Kidney (tissue), 14 donors: ENCODE data around the gene CEP43. TPM values are rescaled to one million over a fixed set of nuclear protein-coding genes. Genes with fewer than 3 reads are reported as not detected.

ENCODE experiments used
- DNase-seq, 5 donors: peaks; one replicate each; pipeline ENCODE4 v3.0.0-alpha.2; 2013 to 2020
- FAIRE-seq: peaks from 2 replicates; lab custom pipeline; 2012; peaks lifted over from hg19 to GRCh38; lab: Jason Lieb, UNC
- H3K27ac ChIP-seq, 2 donors: one replicate each; pipeline ENCODE4 v1.7.0; 2013; ENCODE audit warnings: low read depth in 2 of 2, low read length in 2 of 2, inconsistent platforms in 1 of 2
- H3K27me3 ChIP-seq: one replicate; pipeline ENCODE4 v1.7.1; 2013; ENCODE audit warnings: low read length, inconsistent platforms; ENCODE audit not compliant: control insufficient read depth, insufficient read depth
- H3K36me3 ChIP-seq, 3 donors: one replicate each; pipeline versions ENCODE4 v1.7.0 to v1.7.1; 2013; ENCODE audit warnings: low read length in 3 of 3, control low read depth in 1 of 3, inconsistent platforms in 1 of 3; ENCODE audit not compliant: insufficient read depth in 3 of 3, control insufficient read depth in 2 of 3
- H3K4me1 ChIP-seq, 3 donors: one replicate each; pipeline versions ENCODE4 v1.7.0 to v1.7.1; 2013; ENCODE audit warnings: low read length in 3 of 3, inconsistent platforms in 1 of 3, low read depth in 1 of 3; ENCODE audit not compliant: control insufficient read depth in 2 of 3, insufficient read depth in 2 of 3
- H3K4me3 ChIP-seq, 3 donors: one replicate each; pipeline versions ENCODE4 v1.7.0 to v1.8.1; 2013; ENCODE audit warnings: low read length in 3 of 3, control low read depth in 1 of 3, inconsistent platforms in 1 of 3
- H3K9ac ChIP-seq, 3 donors: one replicate each; pipeline versions ENCODE4 v1.7.0 to v1.7.1; 2013; ENCODE audit warnings: low read length in 3 of 3, control low read depth in 1 of 3, inconsistent platforms in 1 of 3
- H3K9me3 ChIP-seq, 3 donors: one replicate each; pipeline versions ENCODE4 v1.7.0 to v1.7.1; 2013; ENCODE audit warnings: low read length in 3 of 3, control low read depth in 1 of 3, inconsistent platforms in 1 of 3; ENCODE audit not compliant: control insufficient read depth in 2 of 3, insufficient read depth in 1 of 3
- CTCF ChIP-seq: IDR thresholded peaks from 3 replicates; pipeline ENCODE4 v1.5.1; 2012; ENCODE audit warnings: mild to moderate bottlenecking, moderate library complexity, borderline replicate concordance; ENCODE audit not compliant: insufficient read depth; ENCODE audit errors: extremely low read depth
- intact Hi-C: fragments of 100-400 bp; cut with DNase I; formaldehyde crosslinking; loops from one replicate; pipeline ENCODE4 v1.11.1; 2022
- polyA plus RNA-seq: library from polyadenylated mRNA; stranded (reverse); fragments of 350-450 nt; fragmentation: Illumina TruSeq; extraction: RNeasy Lipid Tissue Mini Kit (QIAGEN cat#74804); gene quantifications from one replicate; pipeline ENCODE4 v1.2.3, GENCODE V29; 2014; ENCODE audit warnings: low read depth, low replicate concordance; ENCODE audit not compliant: insufficient read depth
- total RNA-seq: library from RNA; stranded (reverse); fragmentation: NEBNext Ultra II Directional; extraction: Animal tissue kit (Norgen Biotek cat#: 25700); gene quantifications from one replicate; pipeline ENCODE4 v1.2.1, GENCODE V29; 2021
- donor health status: control.
- donor health status: control.
- donor health status: control.
- donor health status: control.
- donor health status: control.
- donor health status: DM: yes; HTN: yes; CAD: no.
- donor health status: Normal renal cell carcinoma (clear cell type).

CEP43 gene
- total and polyA plus RNA-seq, 2 donors from 2014 or later, result 17.8 to 17.9 TPM

GRCh38 chr6:166972101-166972500, 27.1 kb upstream of the CEP43 start:
- FAIRE-seq, result no peak
- H3K27ac ChIP-seq, result no peak overlapping the region

GRCh38 chr6:166976636-166977035, 22.6 kb upstream of the CEP43 start:
- intact Hi-C loops, result no loop called here
- no peaks in the 10 kb centered on the region for H3K9me3 ChIP-seq
- TF ChIP-seq CTCF, result no peak
- FAIRE-seq (no peak), DNase-seq (no peak)
- H3K4me3 ChIP-seq, result no peak overlapping the region
- H3K4me1 ChIP-seq, result no peaks in the 10 kb centered on the region
- no peak overlapping the region for H3K27ac ChIP-seq
- H3K27me3 ChIP-seq, result no peaks in the 10 kb centered on the region
- no peaks in the 10 kb centered on the region for H3K36me3 ChIP-seq
- no peak overlapping the region for H3K9ac ChIP-seq

More at GRCh38 chr6:166972101-166972500, 27.1 kb upstream of the CEP43 start:
- Histone ChIP-seq H3K4me1 (no peaks in the 10 kb centered on the region), H3K36me3 (no peaks in the 10 kb centered on the region), H3K9me3 (no peaks in the 10 kb centered on the region), H3K27me3 (no peaks in the 10 kb centered on the region), H3K4me3 (no peak overlapping the region), H3K9ac (no peak overlapping the region)
- intact Hi-C loops, result no loop called here
- no peak for DNase-seq
- TF ChIP-seq CTCF, result no peak

DNA sequence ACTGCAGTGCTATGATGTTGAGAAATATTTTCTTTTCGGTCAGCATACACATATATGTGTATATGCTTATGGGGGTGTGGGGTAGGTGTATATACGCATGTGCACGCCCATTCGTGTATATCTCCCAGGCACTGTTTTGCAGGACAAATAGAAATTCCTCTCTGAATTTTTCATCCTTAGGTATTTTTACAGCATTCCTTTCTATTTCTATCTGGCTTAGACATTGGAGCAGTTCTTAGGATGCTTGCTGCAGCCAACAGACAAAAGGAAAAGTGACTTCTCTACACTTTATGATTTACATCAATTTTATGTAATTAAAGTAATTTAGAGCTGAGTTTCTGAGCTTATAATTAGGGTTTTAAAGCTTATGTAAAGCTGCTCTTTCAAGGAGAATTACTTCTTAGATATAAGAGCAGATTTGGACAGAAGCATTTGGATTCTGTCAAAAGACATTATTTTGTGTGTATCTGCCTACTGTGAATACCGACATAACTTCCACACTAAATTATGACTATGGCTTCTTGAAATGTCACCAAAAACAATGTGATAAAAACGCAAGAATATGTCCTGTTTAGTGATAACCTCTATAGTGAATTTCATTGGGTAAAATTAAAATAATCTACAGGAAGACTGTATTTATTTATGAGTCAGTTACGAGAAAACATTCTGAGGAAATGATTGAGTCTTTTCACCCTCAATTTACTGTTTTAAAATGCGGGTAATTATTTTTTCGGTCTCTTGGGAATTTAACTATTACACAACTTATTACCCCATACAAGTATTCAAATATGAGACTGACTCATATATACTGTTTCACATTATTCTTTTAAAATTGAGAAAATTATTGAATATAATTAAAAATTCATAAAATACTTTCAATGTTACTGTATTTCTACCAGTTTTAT, 21.3 kb upstream of the CEP43 start:
- H3K4me1 ChIP-seq, result no peaks in the 10 kb centered on the region
- H3K27me3 ChIP-seq, result no peaks in the 10 kb centered on the region
- H3K9me3 ChIP-seq, result no peaks in the 10 kb centered on the region
- H3K27ac ChIP-seq, result no peak overlapping the region
- TF ChIP-seq CTCF, result no peak
- no peaks in the 10 kb centered on the region for H3K36me3 ChIP-seq
- DNase-seq, result no peak
- FAIRE-seq, result no peak
- intact Hi-C loops, result no loop called here
- H3K9ac ChIP-seq, result no peak overlapping the region
- H3K4me3 ChIP-seq, result no peak overlapping the region
